GM12891 (cell line): ENCODE data around the gene TARBP1.

Experiments
- DNase-seq: peaks from one replicate; pipeline ENCODE4 v3.0.0; 2011; ENCODE audit warnings: low spot score; ENCODE audit not compliant: insufficient read length
- FAIRE-seq: peaks from 2 replicates; lab custom pipeline; 2011; peaks lifted over from hg19 to GRCh38; lab: Jason Lieb, UNC
- PAX5 ChIP-seq: IDR thresholded peaks from 2 replicates; pipeline ENCODE4 v1.6.1; 2011; ENCODE audit warnings: low read length, moderate library complexity, mild to moderate bottlenecking; ENCODE audit not compliant: insufficient read depth, severe bottlenecking
- POLR2A ChIP-seq: IDR thresholded peaks from 2 replicates; pipeline ENCODE4 v1.6.1; 2011; ENCODE audit warnings: low read depth, low read length, control low read depth
- POLR2AphosphoS5 ChIP-seq: IDR thresholded peaks from 2 replicates; pipeline ENCODE4 v1.6.1; 2011; ENCODE audit warnings: low read depth, low read length, control low read depth
- POU2F2 ChIP-seq: IDR thresholded peaks from 2 replicates; pipeline ENCODE4 v1.6.1; 2011; ENCODE audit warnings: low read depth, mild to moderate bottlenecking, control low read depth, low read length, moderate library complexity
- SPI1 ChIP-seq: IDR thresholded peaks from 2 replicates; pipeline ENCODE4 v1.6.1; 2011; ENCODE audit warnings: low read depth, low read length, control low read depth
- TAF1 ChIP-seq: IDR thresholded peaks from 2 replicates; pipeline ENCODE4 v1.6.1; 2011; ENCODE audit warnings: low read depth, low read length, control low read depth

Gene TARBP1

DNA sequence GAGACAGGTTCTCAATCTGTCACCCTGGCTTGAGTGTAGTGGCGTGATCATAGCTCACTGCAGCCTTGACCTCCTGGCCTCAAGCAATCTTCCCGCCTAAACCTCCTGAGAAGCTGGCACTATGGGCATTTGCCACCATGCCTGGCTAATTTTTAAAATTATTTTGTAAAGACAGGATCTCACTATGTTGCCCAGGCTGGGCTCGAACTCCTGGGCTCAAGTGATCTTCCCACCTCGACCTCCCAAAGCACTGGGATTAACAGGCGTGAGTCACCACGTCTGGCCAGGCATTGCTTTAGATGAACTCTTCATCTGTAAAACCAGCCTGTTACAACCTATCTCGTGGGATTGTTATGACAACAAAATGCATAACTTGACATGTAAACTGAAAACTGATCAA lies 103.3 kb downstream of the TARBP1 start:
- DNase-seq = no peak
- no peak for TF ChIP-seq SPI1
- no peak for TF ChIP-seq PAX5
- TF ChIP-seq POU2F2 = no peak
- no peak for TF ChIP-seq TAF1
- no peak for TF ChIP-seq POLR2A
- TF ChIP-seq POLR2AphosphoS5 = no peak
- no peak for FAIRE-seq

- FAIRE-seq (no peak), DNase-seq (no peak)
- TF ChIP-seq POLR2AphosphoS5 = no peak
- no peak for TF ChIP-seq POU2F2
- TF ChIP-seq TAF1 = no peak
- no peak for TF ChIP-seq PAX5
- TF ChIP-seq POLR2A = no peak
- no peak for TF ChIP-seq SPI1
These were observed 105.1 kb downstream of the TARBP1 start for GRCh38 chr1:234373959-234374254.

DNA sequence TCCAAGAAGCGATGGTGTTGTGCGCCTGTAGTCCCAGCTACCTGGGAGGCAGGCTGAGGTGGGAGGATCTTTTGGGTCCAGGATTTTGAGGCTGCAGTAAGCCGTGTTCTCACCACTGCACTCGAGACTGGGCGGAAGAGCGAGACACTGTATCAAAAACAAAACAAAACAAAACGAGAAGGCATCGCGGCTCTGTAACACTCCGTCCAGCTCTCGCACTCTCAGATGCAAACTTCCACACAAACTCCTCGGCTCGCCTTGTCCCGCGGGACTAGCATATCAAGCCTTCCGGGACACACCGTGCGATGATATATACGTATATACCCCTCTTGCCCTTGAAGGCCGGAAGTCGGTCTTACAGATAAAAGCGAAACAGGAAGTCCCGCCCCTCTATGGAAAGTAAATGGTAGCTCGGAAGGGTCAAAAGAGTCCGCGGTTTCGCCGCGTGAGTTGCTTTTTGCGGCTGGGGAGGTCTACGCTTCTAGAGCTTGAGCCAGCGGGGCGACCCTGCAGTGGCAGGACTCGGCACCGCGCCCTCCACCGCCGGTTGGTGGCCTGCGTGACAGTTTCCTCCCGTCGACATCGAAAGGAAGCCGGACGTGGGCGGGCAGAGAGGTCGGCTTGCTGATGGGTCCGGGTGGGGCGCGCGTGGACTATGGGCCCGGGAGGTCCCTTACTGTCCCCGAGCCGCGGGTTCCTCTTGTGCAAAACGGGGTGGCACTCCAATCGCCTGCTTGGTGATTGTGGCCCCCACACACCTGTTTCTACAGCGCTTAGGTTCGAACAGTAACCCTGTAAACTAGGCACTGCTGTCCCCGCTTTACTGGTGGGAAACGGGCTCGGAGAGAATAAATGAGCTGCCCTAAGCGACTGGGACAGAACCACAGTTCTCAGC lies 105.7 kb downstream of the TARBP1 start, which contains the start of gene COA6:
COA6 (plus strand) TSS at position 393 of the 895 bp plus-strand sequence; CDS start at position 404, 11 bp downstream.
- FAIRE-seq = peak; percentile 94
- peak; percentile 71 for DNase-seq
- TF ChIP-seq SPI1 (peak; percentile 52), TAF1 (peak; percentile 82; the same call in 1 of the 2 replicates), POLR2AphosphoS5 (peak; percentile 96), POU2F2 (no peak; the same call in 1 of the 2 replicates), PAX5 (no peak), POLR2A (peak; percentile 95)

DNA sequence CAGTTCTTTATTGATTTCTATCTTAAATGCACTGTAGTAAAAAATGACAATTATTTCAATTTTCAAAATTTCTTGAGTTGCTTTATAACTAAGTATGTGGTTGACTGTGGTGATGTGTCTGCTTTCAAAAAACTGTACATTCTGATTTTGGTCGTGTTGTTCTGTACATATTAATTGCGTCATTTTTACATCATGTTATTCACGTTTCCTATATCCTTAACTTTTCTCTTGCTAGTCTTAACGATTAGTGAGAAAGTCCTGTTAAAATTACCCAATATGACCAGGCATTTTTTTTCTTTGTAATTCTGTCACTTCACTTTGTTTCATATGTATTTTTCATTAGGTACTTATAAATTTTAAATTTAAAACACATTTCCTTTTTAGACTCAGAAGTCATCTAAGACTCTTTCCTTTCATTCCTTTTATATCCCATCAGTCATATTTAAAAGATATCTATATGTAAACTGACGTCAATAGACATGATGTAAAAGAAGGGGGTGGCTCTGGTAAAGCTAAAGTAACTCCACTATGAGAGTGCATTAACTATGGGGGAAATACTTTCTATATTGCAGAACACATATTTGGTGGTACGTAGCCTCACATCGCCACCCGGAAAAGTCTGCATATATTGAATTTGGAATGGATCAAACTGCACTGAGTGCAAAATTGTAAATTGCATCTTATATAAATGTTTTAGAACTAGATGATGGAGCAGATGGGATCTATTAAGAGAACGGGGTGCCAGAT lies 106.8 kb downstream of the TARBP1 start:
- no peak for DNase-seq
- no peak for TF ChIP-seq POLR2A
- no peak for TF ChIP-seq SPI1
- no peak for TF ChIP-seq POU2F2
- no peak for TF ChIP-seq PAX5
- no peak for TF ChIP-seq POLR2AphosphoS5
- no peak for TF ChIP-seq TAF1
- FAIRE-seq = no peak

GRCh38 chr1:234371414-234371813 lies 107.6 kb downstream of the TARBP1 start:
- FAIRE-seq (no peak), DNase-seq (no peak)
- TF ChIP-seq TAF1 (no peak), POLR2A (no peak), PAX5 (no peak)

DNA sequence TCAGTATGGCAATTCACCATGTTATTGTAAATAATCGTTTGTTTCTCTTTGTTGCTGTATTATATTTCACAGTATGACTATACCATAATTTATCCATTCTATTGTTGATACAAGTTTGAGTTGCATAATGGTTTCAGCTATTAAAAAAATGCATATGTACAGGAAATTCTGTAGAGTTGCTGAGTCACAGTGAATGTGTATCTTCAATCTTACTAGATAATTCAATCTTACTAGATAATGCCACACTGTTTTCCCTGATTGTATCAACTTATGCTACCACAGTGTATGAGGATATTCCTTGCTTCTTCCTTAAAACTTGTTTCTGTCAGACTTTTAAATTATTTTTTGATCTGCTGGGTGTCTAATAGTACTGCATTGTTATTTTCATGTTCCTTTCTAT lies 109.2 kb downstream of the TARBP1 start:
- TF ChIP-seq POLR2A (no peak), TAF1 (no peak), POU2F2 (no peak), PAX5 (no peak), SPI1 (no peak), POLR2AphosphoS5 (no peak)
- DNase-seq (no peak), FAIRE-seq (no peak)

- no peak for FAIRE-seq
- DNase-seq = no peak
- TF ChIP-seq POLR2AphosphoS5 (no peak), SPI1 (no peak), POU2F2 (no peak), TAF1 (no peak), POLR2A (no peak), PAX5 (no peak)
These were observed 109.9 kb downstream of the TARBP1 start for GRCh38 chr1:234369033-234369430.

DNA sequence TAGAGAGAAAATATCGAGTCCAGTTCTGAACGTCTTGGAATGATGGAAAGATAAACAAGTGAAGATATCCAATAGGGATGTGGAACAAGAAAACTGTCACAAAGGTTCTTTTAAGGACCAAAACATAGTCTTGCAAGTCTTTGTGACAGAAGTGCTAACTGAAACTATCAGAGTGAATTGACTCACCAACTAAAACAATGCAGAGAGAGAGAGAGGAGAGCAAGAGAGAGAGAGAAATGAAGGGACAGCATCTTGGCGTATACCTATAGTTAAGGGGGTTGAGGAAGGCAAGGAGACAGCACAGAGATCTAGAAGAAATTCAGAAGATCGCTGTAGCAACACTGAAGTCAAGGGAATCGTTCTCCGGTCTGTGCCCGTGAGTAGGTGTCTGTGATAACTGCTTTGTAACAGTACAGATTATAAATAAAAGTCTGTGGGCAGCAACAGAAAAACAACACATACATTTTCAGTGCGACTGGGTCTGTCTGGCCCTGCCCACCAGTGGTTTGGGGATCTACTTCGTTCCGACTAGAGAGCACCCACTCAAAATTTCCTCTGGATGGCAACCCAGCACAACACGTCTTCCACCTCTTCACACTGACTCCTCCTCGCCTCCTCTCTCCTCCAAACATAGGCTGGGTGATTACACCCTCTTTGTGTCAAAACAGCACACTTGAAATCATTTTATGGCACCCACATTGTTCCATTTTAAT lies 110.5 kb downstream of the TARBP1 start:
- no peak for DNase-seq
- TF ChIP-seq SPI1 = no peak
- TF ChIP-seq TAF1 = no peak
- no peak for TF ChIP-seq POU2F2
- no peak for TF ChIP-seq POLR2AphosphoS5
- TF ChIP-seq POLR2A = no peak
- TF ChIP-seq PAX5 = no peak
- no peak for FAIRE-seq

GRCh38 chr1:234362558-234362957 lies 116.4 kb downstream of the TARBP1 start:
- TF ChIP-seq PAX5 = no peak
- no peak for TF ChIP-seq POLR2AphosphoS5
- TF ChIP-seq SPI1 = no peak
- no peak for TF ChIP-seq POU2F2
- TF ChIP-seq TAF1 = no peak
- TF ChIP-seq POLR2A = no peak
- no peak for FAIRE-seq

GRCh38 chr1:234361102-234361603 lies 117.8 kb downstream of the TARBP1 start:
- TF ChIP-seq PAX5 (no peak), TAF1 (no peak), POLR2A (no peak), POLR2AphosphoS5 (no peak), SPI1 (no peak), POU2F2 (no peak)
- FAIRE-seq = no peak
- DNase-seq = no peak

More at GRCh38 chr1:234362558-234362957, 116.4 kb downstream of the TARBP1 start:
- no peak for DNase-seq
